Large intestine (tissue), 3 donors: ENCODE measurements around the gene EMC9. TPM values are rescaled to one million over a fixed set of nuclear protein-coding genes. Genes with fewer than 3 reads are reported as not detected.
A peak's percentile ranks its signal among the peaks of the same experiment; 100 is the strongest.

Experiments
- DNase-seq, 2 donors: peaks; one replicate each; pipeline versions ENCODE4 v3.0.0 to v3.0.0-alpha.2; 2013
- H3K27ac ChIP-seq: one replicate; pipeline ENCODE4 v1.5.1; 2013; ENCODE audit warnings: low read length
- H3K27me3 ChIP-seq: 2 replicates; pipeline ENCODE4 v1.6.1; 2013; ENCODE audit warnings: low read length; ENCODE audit not compliant: control insufficient read depth, insufficient read depth
- H3K36me3 ChIP-seq: 2 replicates; pipeline ENCODE4 v1.6.1; 2013; ENCODE audit warnings: low read length; ENCODE audit not compliant: control insufficient read depth, insufficient read depth
- H3K4me1 ChIP-seq: one replicate; pipeline ENCODE4 v1.6.1; 2013; ENCODE audit warnings: low read length; ENCODE audit not compliant: control insufficient read depth, insufficient read depth
- H3K4me3 ChIP-seq: one replicate; pipeline ENCODE4 v1.5.1; 2013; ENCODE audit warnings: low read length
- H3K9me3 ChIP-seq: one replicate; pipeline ENCODE4 v1.6.1; 2013; ENCODE audit warnings: mild to moderate bottlenecking, low read depth, low read length, moderate library complexity; ENCODE audit not compliant: control insufficient read depth
- WGBS: methylation state at CpG from one replicate; pipeline ENCODE4 v1.1.5; 2013; ENCODE audit warnings: low lambda C conversion rate; ENCODE audit not compliant: insufficient coverage; 5-methylcytosine and 5-hydroxymethylcytosine counted together
- polyA plus RNA-seq: library from polyadenylated mRNA; unstranded; fragments of 120-200 nt; gene quantifications from one replicate; pipeline ENCODE4 v1.2.1, GENCODE V29; 2013

EMC9 gene
- polyA plus RNA-seq, 1 donor: 33.9 TPM

- Histone ChIP-seq H3K36me3 (peaks cover 81% of the 10 kb centered on the region), H3K27me3 (no peaks in the 10 kb centered on the region), H3K9me3 (peaks cover 3% of the 10 kb centered on the region), H3K4me3 (no peak overlapping the region), H3K27ac (no peak overlapping the region), H3K4me1 (peaks cover 28% of the 10 kb centered on the region)
- DNase-seq: no peak
- WGBS: 100% methylated on average over 1 of the region's 7 CpGs
These were observed 43.6 kb upstream of the EMC9 start for GRCh38 chr14:24185026-24185425.

GRCh38 chr14:24184104-24184970 lies 42.9 kb upstream of the EMC9 start:
- Histone ChIP-seq H3K36me3 (peaks cover 81% of the 10 kb centered on the region), H3K27me3 (no peaks in the 10 kb centered on the region), H3K4me3 (no peak overlapping the region), H3K27ac (no peak overlapping the region), H3K4me1 (peaks cover 35% of the 10 kb centered on the region), H3K9me3 (peaks cover 3% of the 10 kb centered on the region)
- WGBS: no CpG with 5 or more reads among the region's 19 CpGs
- no peak for DNase-seq

DNA sequence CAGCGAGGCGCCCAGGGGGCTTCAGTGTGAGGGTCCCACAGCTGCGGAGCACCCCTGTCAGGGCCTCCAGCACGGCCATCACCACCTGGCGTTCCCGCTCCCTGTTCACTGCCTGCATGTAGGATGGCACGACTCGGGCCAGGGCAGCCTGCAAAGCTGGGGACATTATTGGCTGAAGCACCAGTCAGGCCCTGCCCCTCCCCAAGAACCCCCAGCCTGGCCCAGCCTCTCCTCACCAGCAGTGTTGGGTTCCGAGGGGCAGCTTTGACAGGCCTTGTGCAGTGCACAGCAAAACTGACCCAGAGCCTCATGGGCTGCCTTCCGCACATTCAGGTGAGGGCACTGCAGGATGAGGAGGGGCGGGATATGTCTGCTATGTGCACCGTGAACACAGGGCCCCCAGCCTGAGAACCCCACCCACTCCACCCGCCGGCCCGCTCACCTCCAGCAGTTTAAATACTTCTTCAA lies 41.7 kb upstream of the EMC9 start:
- Histone ChIP-seq H3K27ac (no peak overlapping the region), H3K27me3 (no peaks in the 10 kb centered on the region), H3K4me3 (no peak overlapping the region), H3K36me3 (peaks cover 94% of the 10 kb centered on the region), H3K4me1 (peaks cover 48% of the 10 kb centered on the region), H3K9me3 (no peaks in the 10 kb centered on the region)
- no CpG with 5 or more reads among the region's 15 CpGs for WGBS
- DNase-seq: no peak

GRCh38 chr14:24182110-24182882 lies 40.9 kb upstream of the EMC9 start:
- peaks cover 100% of the 10 kb centered on the region for H3K36me3 ChIP-seq
- no peaks in the 10 kb centered on the region for H3K9me3 ChIP-seq
- H3K4me1 ChIP-seq: peaks cover 48% of the 10 kb centered on the region
- no CpG with 5 or more reads among the region's 14 CpGs for WGBS
- H3K27me3 ChIP-seq: no peaks in the 10 kb centered on the region
- DNase-seq: no peak
- H3K4me3 ChIP-seq: no peak overlapping the region
- peak overlapping the region; percentile 91 for H3K27ac ChIP-seq

DNA sequence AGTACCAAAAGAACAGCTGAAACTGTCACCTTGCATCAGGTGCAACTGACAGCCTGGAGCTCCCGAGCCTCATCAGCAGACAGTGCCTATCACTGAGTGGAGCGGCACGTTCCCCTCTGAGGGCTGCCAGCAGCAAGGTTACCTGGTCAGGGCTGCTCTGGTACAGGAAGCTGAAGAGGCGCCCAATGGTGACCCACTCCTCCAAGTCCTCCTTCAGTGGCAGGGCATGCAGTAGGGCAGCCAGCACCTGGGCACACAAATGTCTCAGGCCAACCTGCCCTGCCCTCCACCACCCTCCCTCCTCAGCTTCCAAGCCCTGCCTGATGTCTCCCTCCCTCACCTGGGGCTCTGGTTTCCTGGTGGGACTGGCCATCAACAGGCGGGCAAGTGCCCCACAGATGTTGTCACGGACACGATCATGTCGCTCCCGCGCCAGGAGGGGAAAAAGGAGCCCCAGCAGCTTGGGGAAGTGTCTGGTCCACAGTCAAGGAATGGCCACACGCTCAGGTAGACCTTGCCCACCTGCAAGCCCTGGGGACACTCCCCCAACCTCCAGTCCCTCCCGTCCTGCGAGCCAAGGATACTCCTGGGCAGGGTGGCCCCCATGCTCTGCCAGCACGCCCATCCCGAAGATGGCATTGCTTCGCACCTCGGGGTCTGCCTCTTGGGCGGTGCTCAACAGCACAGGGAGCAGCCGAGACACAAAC lies 40.1 kb upstream of the EMC9 start:
- H3K9me3 ChIP-seq: no peaks in the 10 kb centered on the region
- H3K27me3 ChIP-seq: no peaks in the 10 kb centered on the region
- H3K4me1 ChIP-seq: peaks cover 52% of the 10 kb centered on the region
- peak overlapping the region; percentile 91 for H3K27ac ChIP-seq
- WGBS: no CpG with 5 or more reads among the region's 19 CpGs
- no peak for DNase-seq
- H3K4me3 ChIP-seq: no peak overlapping the region
- H3K36me3 ChIP-seq: peaks cover 100% of the 10 kb centered on the region

GRCh38 chr14:24179961-24180796 lies 38.8 kb upstream of the EMC9 start:
- Histone ChIP-seq H3K4me3 (no peak overlapping the region), H3K9me3 (no peaks in the 10 kb centered on the region), H3K4me1 (peaks cover 56% of the 10 kb centered on the region), H3K36me3 (peaks cover 94% of the 10 kb centered on the region), H3K27ac (peak overlapping the region; percentile 91), H3K27me3 (no peaks in the 10 kb centered on the region)
- WGBS: no CpG with 5 or more reads among the region's 18 CpGs
- peak; percentile 81 to 91 for DNase-seq

- WGBS: no CpG with 5 or more reads among the region's 14 CpGs
- peak in 1 of 2 donors; percentile 12 for DNase-seq
- Histone ChIP-seq H3K27me3 (no peaks in the 10 kb centered on the region), H3K4me3 (no peak overlapping the region), H3K9me3 (no peaks in the 10 kb centered on the region), H3K36me3 (peaks cover 93% of the 10 kb centered on the region), H3K27ac (peak overlapping the region; percentile 91), H3K4me1 (peaks cover 56% of the 10 kb centered on the region)
These were observed 38.0 kb upstream of the EMC9 start for GRCh38 chr14:24179294-24179960.

DNA sequence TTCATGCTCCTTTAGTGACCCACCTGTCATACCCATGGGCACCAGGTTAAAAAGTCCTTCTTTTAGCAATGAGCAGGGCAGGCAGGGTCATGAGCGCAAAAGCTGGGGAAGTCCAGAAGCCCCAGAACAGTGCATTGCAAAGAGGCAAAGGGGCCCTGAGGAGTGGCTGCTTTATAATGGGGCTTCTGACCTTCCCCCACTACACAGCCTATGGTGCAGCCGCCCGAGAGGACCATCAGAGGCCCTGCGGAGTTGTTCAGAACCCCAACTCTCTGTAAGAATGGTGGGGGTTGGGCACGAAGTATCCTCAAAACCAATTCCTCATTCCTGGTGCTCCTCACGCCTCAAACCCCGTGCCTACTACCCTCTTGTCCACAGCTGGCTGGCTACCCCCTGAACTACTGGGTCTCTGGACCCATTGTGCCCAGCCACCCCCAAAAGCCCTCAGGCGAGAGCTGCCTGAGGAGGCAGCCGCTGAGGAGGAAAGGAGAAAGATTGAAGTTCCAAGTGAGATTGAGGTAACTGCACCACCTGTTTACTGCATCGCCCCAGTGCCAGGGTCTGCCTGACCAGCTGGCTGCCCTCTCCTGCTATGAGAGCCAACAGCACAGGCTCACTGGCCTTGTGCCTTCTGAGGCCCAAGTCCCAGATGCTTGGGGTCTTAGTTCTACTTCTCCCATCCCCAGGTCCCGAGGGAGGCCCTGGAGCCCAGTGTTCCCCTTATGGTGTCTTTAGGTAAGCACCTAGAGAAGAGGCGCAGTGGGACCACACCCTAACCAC lies 37.2 kb upstream of the EMC9 start:
- H3K27ac ChIP-seq: peak overlapping the region; percentile 91
- WGBS: no CpG with 5 or more reads among the region's 12 CpGs

DNA sequence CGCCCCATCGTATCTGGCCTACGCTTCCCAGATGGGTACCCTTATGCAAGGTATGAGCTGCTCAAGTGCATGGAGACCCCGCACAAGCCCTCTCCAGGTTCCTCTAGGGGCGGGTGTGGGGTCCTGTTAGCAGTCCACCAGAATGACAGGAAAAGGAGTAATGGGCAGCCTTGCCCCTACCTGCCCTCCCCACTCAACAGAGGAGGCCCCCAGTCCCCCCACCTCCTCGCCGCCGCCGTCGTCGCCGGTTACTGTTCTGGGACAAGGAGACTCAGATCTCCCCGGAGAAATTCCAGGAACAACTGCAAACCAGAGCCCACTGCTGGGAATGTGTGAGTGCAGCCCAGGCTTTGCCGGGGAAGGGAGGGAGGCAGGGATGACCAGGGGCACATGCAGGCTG lies 36.5 kb upstream of the EMC9 start:
- H3K27me3 ChIP-seq: no peaks in the 10 kb centered on the region
- DNase-seq: no peak
- no peak overlapping the region for H3K27ac ChIP-seq
- H3K36me3 ChIP-seq: peaks cover 85% of the 10 kb centered on the region
- no peak overlapping the region for H3K4me3 ChIP-seq
- no peaks in the 10 kb centered on the region for H3K9me3 ChIP-seq
- peaks cover 61% of the 10 kb centered on the region for H3K4me1 ChIP-seq
- whole genome bisulfite sequencing: no CpG with 5 or more reads among the region's 14 CpGs

More for the DNA sequence above, 37.2 kb upstream of the EMC9 start:
- Histone ChIP-seq H3K27me3 (no peaks in the 10 kb centered on the region), H3K36me3 (peaks cover 85% of the 10 kb centered on the region), H3K4me3 (no peak overlapping the region), H3K4me1 (peaks cover 56% of the 10 kb centered on the region), H3K9me3 (no peaks in the 10 kb centered on the region)
- no peak for DNase-seq
